Lung microvascular endothelial cell (primary cell): Measurements from ENCODE around the gene CD36. TPM values are rescaled to one million over a fixed set of nuclear protein-coding genes. Genes with fewer than 3 reads are reported as not detected.

Experiments
- DNase-seq, 2 donors: peaks; one replicate each; pipeline versions ENCODE4 v3.0.0 to v3.0.0-alpha.2; 2010; ENCODE audit warnings: low read depth in 2 of 2
- total RNA-seq: library from RNA; depleted of rRNA; stranded (reverse); fragments of >200 nt; gene quantifications from 2 replicates; pipeline ENCODE4 v1.2.1, GENCODE V29; 2014

CD36 gene
- total RNA-seq, 1 donor from 2014 or later, result 291 TPM

GRCh38 chr7:80699721-80700256 lies 61.3 kb downstream of the CD36 start:
- no peak for DNase-seq

GRCh38 chr7:80703272-80703671 lies 64.8 kb downstream of the CD36 start:
- no peak for DNase-seq

GRCh38 chr7:80705130-80705781 lies 66.8 kb downstream of the CD36 start:
- no peak for DNase-seq

- DNase-seq, result no peak
Observed at GRCh38 chr7:80707318-80707717, 68.9 kb downstream of the CD36 start.

- DNase-seq, result no peak
Observed at GRCh38 chr7:80708123-80708522, 69.7 kb downstream of the CD36 start.

- DNase-seq, result no peak
Observed at GRCh38 chr7:80711531-80711930, 73.1 kb downstream of the CD36 start.

- DNase-seq, result no peak
Observed at GRCh38 chr7:80719261-80719660, 80.8 kb downstream of the CD36 start.

DNA sequence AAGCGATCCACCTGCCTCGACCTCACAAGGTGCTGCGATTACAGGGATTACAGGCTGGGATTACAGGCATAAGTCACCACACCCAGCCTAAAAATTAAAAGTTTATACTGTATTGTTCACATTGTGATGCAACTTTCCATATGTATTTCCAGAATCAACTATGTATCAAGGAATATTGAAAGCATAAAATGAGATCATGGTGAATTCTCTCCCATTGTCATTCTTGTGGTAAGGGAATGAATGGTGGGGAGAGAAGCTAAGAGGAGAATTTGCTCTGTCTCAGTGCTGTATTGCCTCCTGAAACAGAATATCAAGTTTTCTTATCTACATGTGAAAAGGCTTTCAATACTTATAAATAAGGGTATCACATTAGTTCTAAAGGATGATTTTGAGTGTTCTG lies 81.7 kb downstream of the CD36 start:
- DNase-seq, result no peak

DNA sequence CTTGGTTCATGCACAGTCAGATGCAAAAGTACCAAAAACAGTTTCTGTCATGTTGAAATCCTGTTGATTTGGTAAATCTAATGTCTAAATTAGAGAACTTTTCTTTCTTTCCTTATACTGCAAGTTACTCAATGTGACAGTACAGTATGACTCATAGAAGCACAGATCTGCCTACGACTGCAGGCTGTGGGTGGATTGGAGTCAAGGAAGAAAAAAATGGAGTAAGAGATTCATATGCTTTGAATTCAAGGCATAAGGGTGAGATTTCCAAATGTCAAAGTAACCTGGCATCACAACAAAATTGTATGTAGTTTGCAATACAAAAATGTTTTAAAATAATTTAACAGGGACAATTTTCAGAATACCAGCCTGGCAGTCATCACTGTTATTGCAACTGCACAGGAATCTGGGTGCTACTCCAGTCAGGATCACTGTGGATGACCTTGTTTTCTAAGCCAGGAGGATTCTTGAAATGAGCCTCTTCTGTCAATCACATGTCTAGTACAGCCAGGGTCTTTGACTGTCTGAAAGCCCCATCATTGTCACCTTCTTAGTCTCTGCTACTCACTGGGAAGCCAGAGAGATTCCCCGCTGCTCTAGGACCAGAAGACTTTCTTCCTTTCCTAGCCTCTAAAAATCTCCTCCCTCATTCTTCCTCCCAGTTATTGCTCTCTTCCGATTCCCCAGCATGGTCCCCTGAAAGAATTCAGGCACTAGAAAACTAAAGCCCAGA lies 83.6 kb downstream of the CD36 start:
- DNase-seq, result peak in 1 of 2 donors; percentile 71

- DNase-seq, result peak in 1 of 2 donors; percentile 92
Observed at GRCh38 chr7:80722616-80723195, 84.3 kb downstream of the CD36 start.

DNA sequence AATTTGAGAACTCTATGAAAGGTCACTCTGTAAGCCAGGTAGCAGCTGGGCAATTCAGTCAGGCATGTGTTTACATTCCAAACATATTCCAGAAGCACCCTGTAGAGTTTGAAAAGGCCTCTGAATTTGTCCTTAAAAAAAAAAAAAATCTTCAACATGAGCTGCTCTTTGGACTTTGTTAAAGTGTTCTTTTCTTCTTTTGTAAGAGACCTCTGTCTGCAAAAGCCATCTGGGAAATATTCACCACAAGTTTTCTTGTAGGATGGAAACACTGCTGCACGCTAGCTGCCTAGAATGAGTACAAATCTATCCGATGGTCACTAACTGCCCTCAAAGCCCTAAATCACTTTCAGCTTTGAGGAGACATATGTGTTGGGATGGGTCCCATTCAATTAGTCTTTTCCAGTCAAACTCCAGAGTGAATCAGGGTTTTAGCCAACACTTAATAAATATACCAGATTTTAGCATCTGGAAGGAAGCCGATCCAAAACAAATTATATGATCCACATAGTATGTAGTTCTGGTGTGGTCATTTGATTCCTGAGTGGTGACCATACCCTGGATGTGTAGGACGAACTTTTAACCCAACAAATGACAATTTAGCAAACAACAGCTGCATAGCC lies 85.9 kb downstream of the CD36 start:
- DNase-seq, result no peak

DNA sequence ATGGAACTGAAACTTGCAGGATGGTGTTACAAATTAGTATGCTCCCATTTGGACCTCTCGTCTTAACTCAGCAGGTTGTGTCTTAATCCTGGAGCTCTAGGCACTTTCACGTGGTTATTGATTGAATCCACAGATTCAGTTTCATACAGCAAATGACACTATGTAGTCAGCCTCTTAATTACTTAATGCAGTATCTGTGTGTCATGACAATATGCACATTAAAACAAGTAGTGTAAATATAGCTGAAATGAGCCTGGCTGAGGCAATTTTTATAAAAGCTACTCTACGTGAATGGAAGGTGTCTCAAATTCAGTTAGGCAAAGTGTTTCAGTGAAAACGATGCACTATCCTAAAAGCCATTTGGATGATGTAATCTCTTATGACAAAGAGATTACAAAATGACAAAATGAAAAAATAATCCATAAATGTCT lies 86.8 kb downstream of the CD36 start:
- DNase-seq, result no peak

Other genes starting within 250 kb of the CD36 start
- not detected in 2 replicates for gene GNAT3, start 126.6 kb upstream of the CD36 start, total RNA-seq